HG02970 (cell line): ENCODE results near the gene FBXO11.
A peak's percentile ranks its signal among the peaks of the same experiment; 100 is the strongest.

Experiments used
- ATAC-seq: cut with Tn5 transposase; IDR thresholded peaks from one replicate; pipeline ENCODE4 v1.9.1; 2021; ENCODE audit warnings: mild to moderate bottlenecking, moderate library complexity, moderate number of reproducible peaks; ENCODE audit not compliant: unreplicated experiment, low FRiP score

FBXO11 gene

GRCh38 chr2:47799031-47799609 is 107.2 kb downstream of the FBXO11 start:
- no peak for ATAC-seq

- ATAC-seq = no peak
Measured at GRCh38 chr2:47798631-47799030, 107.7 kb downstream of the FBXO11 start.

DNA sequence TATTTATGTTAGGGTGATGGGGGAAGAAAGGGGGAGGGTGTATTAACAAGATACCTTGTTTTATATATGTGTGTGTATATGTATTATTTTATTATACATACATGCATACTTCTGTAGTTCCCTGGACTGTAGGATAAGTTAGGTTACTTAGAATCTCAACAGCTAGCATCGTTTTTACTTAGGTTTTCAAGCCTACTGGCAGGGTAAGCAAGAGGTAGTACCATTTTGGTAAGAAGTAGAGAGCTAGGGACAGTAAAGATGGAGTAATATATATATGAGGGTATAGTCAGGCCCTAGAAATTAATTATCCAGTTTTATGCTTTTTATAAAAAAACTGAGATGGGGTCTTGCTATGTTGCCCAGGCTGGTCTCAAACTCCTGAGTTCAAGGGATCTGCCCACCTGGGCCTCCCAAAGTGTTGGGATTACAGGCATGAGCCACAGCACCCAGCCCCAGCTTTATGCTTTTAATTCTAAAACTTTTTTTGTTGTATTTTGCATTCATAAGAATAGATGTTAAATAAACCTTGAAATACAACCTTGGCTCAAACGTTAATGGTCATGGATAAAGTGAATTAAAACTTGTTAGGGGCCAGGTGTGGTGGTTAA is 110.1 kb downstream of the FBXO11 start:
- no peak for ATAC-seq

DNA sequence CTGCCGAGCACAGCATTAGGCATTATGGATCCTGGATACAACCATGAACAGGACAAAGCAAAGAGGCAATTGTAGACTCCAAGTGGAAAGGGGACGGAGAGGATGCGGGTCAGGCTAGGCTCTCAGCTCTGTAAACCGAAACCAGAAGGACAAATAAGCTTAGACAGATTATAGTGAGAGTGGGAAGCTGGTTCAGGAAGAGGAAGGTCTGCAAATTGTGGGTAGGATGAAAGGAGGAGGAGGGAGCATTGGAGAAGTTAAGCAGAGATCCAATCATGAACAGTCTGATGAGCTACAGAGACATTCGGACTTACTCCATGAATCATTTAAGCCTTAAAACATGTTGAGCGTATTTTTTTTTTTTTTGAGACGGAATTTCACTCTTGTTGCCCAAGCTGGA is 120.3 kb downstream of the FBXO11 start:
- no peak for ATAC-seq

GRCh38 chr2:47784352-47784851 is 121.9 kb downstream of the FBXO11 start:
- no peak for ATAC-seq

DNA sequence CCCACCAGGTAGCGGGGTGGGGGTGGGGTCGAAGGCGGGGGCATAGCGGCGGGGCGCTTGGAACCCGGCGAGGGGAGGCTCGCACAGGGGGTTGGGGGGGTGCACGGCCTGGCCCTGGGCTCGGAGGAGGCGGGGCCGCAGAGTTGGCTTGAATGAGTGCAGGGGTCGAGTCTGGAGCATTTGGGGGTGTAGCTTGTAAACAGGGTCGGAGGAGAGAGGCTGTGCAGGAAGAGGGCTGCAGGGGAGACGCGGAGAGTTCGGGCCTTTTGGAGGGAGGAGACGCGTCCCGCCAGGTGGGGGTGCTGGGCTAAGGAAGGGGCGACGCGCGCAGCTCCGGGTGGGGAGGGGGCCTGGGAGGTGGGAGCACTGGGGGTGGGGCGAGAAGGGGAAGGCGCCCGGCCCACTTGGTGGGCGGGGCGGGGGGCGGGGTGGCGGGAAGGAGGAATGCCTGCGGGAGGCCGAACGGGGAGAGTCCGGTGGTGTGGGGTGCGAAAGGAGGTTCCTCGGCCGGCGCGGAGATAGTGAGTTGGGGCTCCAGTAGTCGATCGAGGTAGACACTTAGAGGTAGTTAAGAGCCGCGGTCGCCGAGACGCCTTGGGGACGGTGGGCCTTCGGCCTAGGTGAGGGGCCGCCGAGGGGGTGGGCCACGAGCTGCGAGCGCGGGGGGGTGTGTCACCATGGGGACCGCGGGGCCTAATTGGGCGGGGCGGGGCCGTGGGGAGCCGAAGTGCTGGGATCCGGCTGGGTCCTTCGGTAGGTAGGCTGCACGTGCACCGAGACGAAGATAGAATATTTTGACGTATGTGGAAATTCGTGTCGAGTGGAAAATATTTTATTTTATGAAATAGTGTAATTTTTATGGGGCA is 122.6 kb downstream of the FBXO11 start:
- peak; percentile 18 for ATAC-seq

DNA sequence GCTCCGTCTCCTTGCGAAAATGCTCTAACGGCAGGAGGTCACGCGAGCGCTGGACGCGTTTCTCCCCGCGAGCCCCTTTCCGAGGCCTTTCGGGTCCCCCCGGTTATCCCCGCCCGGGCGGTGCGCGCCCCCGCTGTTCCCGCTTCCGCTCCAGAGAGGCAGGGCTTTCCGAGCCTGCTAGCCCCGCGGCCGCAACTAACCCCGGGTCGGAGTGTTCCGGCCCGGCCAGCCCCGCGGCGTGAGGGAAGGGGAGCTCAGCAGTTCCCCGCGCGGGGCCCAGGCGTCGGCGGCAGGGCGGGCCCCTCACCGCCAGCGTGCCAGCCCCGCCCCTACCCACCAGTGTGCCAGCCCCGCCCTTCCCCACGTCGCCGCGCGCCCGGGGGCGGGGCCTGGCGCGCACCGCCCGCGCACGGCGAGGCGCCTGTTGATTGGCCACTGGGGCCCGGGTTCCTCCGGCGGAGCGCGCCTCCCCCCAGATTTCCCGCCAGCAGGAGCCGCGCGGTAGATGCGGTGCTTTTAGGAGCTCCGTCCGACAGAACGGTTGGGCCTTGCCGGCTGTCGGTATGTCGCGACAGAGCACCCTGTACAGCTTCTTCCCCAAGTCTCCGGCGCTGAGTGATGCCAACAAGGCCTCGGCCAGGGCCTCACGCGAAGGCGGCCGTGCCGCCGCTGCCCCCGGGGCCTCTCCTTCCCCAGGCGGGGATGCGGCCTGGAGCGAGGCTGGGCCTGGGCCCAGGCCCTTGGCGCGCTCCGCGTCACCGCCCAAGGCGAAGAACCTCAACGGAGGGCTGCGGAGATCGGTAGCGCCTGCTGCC is 123.4 kb downstream of the FBXO11 start, which contains the start of gene MSH6:
MSH6 (plus strand) TSS at position 475 of the 815 bp plus-strand sequence; CDS start at position 564, 89 bp downstream.
- ATAC-seq = peak; percentile 91

DNA sequence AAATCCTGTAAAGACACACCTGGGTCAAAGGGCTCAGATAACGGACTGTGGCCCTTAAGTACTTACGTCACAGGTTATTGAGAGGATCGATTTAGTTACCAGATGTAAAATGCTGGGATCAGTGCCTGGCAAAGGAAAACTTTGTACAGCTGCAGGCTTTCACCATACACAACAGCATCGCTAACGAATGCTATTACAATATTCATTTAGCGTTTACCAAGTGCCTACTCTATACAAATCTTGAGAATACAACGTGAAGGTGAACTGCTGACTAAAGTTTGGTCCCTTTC is 124.0 kb downstream of the FBXO11 start:
- no peak for ATAC-seq

DNA sequence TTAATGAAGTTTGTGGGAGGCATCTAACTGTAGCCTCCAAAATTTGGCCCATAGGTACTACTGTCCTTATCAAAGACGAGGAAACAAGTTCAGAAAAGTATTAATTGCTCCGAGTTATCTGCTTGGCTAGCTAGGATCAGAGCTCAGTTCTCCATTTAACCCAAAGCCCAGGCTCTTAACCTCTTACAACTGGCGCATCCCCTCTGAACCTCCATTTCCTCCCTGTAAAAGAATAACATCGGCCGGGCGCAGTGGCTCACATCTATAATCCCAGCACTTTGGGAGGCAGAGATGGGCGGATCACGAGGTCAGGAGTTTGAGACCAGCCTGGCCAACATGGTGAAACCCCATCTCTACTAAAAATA is 126.9 kb downstream of the FBXO11 start:
- no peak for ATAC-seq

GRCh38 chr2:47778698-47779425 is 127.4 kb downstream of the FBXO11 start:
- no peak for ATAC-seq

- ATAC-seq = no peak
Measured at GRCh38 chr2:47777277-47777937, 128.9 kb downstream of the FBXO11 start.

GRCh38 chr2:47774567-47774966 is 131.7 kb downstream of the FBXO11 start:
- ATAC-seq = no peak

DNA sequence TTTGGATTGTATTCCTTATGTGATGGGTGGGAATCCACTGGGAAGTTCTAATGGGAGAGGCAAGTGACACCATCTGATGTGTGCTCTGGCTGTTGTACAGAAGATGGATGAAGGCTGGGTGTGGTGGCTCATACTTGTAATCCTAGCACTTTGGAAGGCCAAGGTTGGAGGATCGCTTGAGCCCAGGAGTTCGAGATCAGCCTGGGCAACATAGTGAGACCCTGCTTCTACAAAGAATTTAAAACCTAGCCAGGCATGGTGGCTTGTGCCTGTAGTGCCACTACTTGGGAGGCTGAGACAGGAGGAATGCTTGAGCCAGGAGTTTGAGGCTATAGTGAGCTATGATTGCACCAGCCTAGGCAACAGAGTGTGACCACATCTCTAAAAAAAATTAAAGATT is 134.0 kb downstream of the FBXO11 start:
- no peak for ATAC-seq

GRCh38 chr2:47771211-47771610 is 135.1 kb downstream of the FBXO11 start:
- ATAC-seq = no peak

- no peak for ATAC-seq
Measured at GRCh38 chr2:47769318-47769717, 137.0 kb downstream of the FBXO11 start.

GRCh38 chr2:47767880-47768609 is 138.3 kb downstream of the FBXO11 start:
- no peak for ATAC-seq

DNA sequence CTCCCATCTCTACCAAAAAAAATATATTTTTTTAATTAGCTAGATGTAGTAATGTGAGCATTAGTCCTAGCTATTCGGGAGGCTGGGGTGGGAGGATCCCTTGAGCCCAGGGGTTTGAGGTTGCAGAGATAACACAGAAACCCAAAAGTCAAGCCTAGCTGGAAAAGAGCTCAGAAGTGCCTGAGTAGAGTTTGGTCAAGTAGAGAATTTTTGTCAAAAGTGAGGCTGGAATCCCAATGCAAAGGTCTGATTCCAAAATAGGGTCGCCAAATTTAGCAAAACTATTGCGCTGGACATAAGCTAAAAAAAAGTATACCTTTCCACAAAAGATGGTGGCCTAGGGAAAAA is 138.8 kb downstream of the FBXO11 start:
- ATAC-seq = no peak

GRCh38 chr2:47751856-47752414 is 154.4 kb downstream of the FBXO11 start:
- peak; percentile 26 for ATAC-seq

DNA sequence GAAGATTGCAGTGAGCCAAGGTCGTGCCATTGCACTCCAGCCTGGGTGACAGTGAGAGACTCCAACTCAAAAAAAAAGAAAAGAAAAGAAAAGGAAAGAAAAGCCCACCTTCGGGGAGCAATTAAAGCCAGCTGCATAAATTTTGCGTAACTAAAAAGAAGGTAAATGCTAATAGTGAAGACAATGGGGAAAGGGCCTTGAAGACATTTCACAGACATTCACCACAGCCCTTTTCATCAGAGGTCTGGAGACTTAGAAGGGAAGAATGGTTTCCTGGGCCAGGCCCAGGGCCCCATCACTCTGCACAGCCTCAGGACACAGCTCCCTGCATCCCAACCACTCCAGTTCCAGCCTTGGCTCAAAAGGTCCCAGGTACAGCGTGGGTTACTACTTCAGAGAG is 158.4 kb downstream of the FBXO11 start:
- no peak for ATAC-seq
